ENCODE results near the gene GLG1. TPM values are rescaled to one million over a fixed set of nuclear protein-coding genes. Genes with fewer than 3 reads are reported as not detected.

The GLG1 gene
- total and polyA plus RNA-seq, 2 donors (not counting 3 experiments of a cell fraction or from before 2014, with no cell fraction given), result 86.3 to 165 TPM

- H3K4me2 ChIP-seq (ENCODE audit: insufficient read depth, low read length), result no peak overlapping the region
- H3K4me3 ChIP-seq (replicated peaks in 1 of 3; ENCODE audit: insufficient read depth in 1 of 3, low read depth in 1 of 3, low read length in 3 of 3), result no peak overlapping the region
- no peaks in the 10 kb centered on the region for H3K79me2 ChIP-seq (ENCODE audit: control insufficient read depth, insufficient read depth, low read length)
- no TSS peak for BruUV-seq (replicated peaks)
- H2AFZ ChIP-seq (ENCODE audit: low read depth, low read length), result no peak overlapping the region
- no peak for FAIRE-seq
- no peak overlapping the region for H3K9ac ChIP-seq (replicated peaks; ENCODE audit: extremely low read depth, insufficient read depth, low read length)
- DNase-seq (ENCODE audit: low read depth, low spot score), result no peak
- no peak for TF ChIP-seq EZH2 (IDR thresholded peaks at IDR 0.05; ENCODE audit: borderline replicate concordance, low read depth, low read length, severe bottlenecking)
- TF ChIP-seq MYC (IDR thresholded peaks at IDR 0.05; ENCODE audit: low read depth, low read length), result no peak
- no peak for TF ChIP-seq POLR2AphosphoS5 (IDR thresholded peaks at IDR 0.05; ENCODE audit: insufficient read depth, low read depth, low read length)
- no peak for TF ChIP-seq POLR2A (IDR thresholded peaks at IDR 0.05; ENCODE audit: low read depth, low read length)
- TF ChIP-seq, protein P1, sequence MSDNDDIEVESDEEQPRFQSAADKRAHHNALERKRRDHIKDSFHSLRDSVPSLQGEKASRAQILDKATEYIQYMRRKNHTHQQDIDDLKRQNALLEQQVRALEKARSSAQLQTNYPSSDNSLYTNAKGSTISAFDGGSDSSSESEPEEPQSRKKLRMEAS (IDR thresholded peaks at IDR 0.05; ENCODE audit: insufficient read depth, insufficient read length), result no peak
- no peak for TF ChIP-seq FOS (IDR thresholded peaks at IDR 0.05; ENCODE audit: borderline replicate concordance, insufficient read depth, low read length)
- TF ChIP-seq GATA2 (IDR thresholded peaks at IDR 0.05; ENCODE audit: insufficient read depth, insufficient read length, low read depth, low read length), result no peak
- TF ChIP-seq, protein P2, sequence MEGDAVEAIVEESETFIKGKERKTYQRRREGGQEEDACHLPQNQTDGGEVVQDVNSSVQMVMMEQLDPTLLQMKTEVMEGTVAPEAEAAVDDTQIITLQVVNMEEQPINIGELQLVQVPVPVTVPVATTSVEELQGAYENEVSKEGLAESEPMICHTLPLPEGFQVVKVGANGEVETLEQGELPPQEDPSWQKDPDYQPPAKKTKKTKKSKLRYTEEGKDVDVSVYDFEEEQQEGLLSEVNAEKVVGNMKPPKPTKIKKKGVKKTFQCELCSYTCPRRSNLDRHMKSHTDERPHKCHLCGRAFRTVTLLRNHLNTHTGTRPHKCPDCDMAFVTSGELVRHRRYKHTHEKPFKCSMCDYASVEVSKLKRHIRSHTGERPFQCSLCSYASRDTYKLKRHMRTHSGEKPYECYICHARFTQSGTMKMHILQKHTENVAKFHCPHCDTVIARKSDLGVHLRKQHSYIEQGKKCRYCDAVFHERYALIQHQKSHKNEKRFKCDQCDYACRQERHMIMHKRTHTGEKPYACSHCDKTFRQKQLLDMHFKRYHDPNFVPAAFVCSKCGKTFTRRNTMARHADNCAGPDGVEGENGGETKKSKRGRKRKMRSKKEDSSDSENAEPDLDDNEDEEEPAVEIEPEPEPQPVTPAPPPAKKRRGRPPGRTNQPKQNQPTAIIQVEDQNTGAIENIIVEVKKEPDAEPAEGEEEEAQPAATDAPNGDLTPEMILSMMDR (IDR thresholded peaks at IDR 0.05; ENCODE audit: extremely low read depth in 1 of 2, insufficient read depth in 1 of 2, low read depth in 1 of 2, low read length in 2 of 2), result no peak
- TF ChIP-seq JUN (IDR thresholded peaks at IDR 0.05; ENCODE audit: borderline replicate concordance, insufficient read depth, insufficient read length, low read depth), result no peak
- H3K9me3 ChIP-seq (replicated peaks; ENCODE audit: control insufficient read depth, insufficient read depth, low read length), result no peaks in the 10 kb centered on the region
- no peaks in the 10 kb centered on the region for H3K4me1 ChIP-seq (ENCODE audit: control insufficient read depth, extremely low read depth, insufficient read depth, low read length)
- CTCF ChIA-PET, result interaction anchor here (0.6 kb wide), 1 partner anchor 80 kb away, joined by 3 read pairs; no protein-coding TSS in a partner anchor
- dilution Hi-C loops (cut with MboI; ENCODE audit: extremely low pct_ligation_motif_present, low sequenced_read_pairs) (no loop called here), intact Hi-C loops (cut with micrococcal nuclease) (loop anchor here (5.0 kb wide), 1 partner anchor 104 kb away; the partner anchor contains the start of gene GLG1)
- H3K27ac ChIP-seq (ENCODE audit: insufficient read depth, low read depth, low read length), result no peak overlapping the region
- no peaks in the 10 kb centered on the region for H3K27me3 ChIP-seq (ENCODE audit: control insufficient read depth in 2 of 2, insufficient read depth in 2 of 2, low read length in 2 of 2)
- no peaks in the 10 kb centered on the region for H3K9me1 ChIP-seq (replicated peaks; ENCODE audit: control insufficient read depth, extremely low read depth, insufficient read depth, low read length)
- peaks cover 0 to 7% of the 10 kb centered on the region in 2 experiments for H3K36me3 ChIP-seq (ENCODE audit: control insufficient read depth in 2 of 2, extremely low read depth in 1 of 2, insufficient read depth in 2 of 2, low read length in 2 of 2)
- no peaks in the 10 kb centered on the region for H4K20me1 ChIP-seq (replicated peaks; ENCODE audit: control insufficient read depth, extremely low read depth, insufficient read depth, low read length)
- POLR2A ChIA-PET, result no interaction called here
Measured at GRCh38 chr16:74503412-74503811, 103.5 kb downstream of the GLG1 start.

Measured in endothelial cell of umbilical vein (primary cell).